SU-DHL-6 (cell line): ENCODE data around the gene DDX10.

ENCODE experiments used
- H2AFZ ChIP-seq: fragments of 200-600 bp; sonication (generic); 2 replicates; pipeline ENCODE4 v1.6.1; 2014; ENCODE audit warnings: low read depth, mild to moderate bottlenecking, moderate library complexity, mixed read lengths, antibody characterized with exemption, low read length; ENCODE audit not compliant: severe bottlenecking
- H3F3A ChIP-seq: fragments of 200-600 bp; shearing (Covaris generic); 2 replicates; pipeline ENCODE4 v1.6.0; 2016; ENCODE audit warnings: antibody characterized with exemption, mild to moderate bottlenecking; ENCODE audit not compliant: insufficient read depth
- H3K27ac ChIP-seq: fragments of 200-600 bp; sonication (generic); 2 replicates; pipeline ENCODE4 v1.5.1; 2016; ENCODE audit warnings: low read depth, mild to moderate bottlenecking, low read length, moderate library complexity, mixed read lengths
- H3K27me3 ChIP-seq: fragments of 200-600 bp; sonication (generic), shearing (Covaris generic); 2 replicates; pipeline ENCODE4 v1.6.0; 2014; ENCODE audit warnings: mild to moderate bottlenecking, low read length
- H3K36me3 ChIP-seq: fragments of 200-600 bp; sonication (generic); 2 replicates; pipeline ENCODE4 v1.6.1; 2014; ENCODE audit warnings: mild to moderate bottlenecking, low read length, mixed read lengths
- H3K4me2 ChIP-seq: fragments of 300-600, 200-600 bp; shearing (Covaris generic), sonication (generic); 2 replicates; pipeline ENCODE4 v1.6.0; 2014; ENCODE audit warnings: low read length, low read depth, mild to moderate bottlenecking; ENCODE audit not compliant: poor library complexity, severe bottlenecking
- H3K4me3 ChIP-seq: fragments of 200-600 bp; sonication (generic); 2 replicates; pipeline ENCODE4 v1.5.1; 2014; ENCODE audit warnings: antibody characterized with exemption, low read length, mild to moderate bottlenecking, mixed read lengths; ENCODE audit not compliant: insufficient read depth, poor library complexity, severe bottlenecking
- H3K79me2 ChIP-seq: fragments of 200-600 bp; sonication (generic); 2 replicates; pipeline ENCODE4 v1.6.1; 2014; ENCODE audit warnings: mild to moderate bottlenecking, low read length, moderate library complexity; ENCODE audit not compliant: insufficient read depth
- H3K9ac ChIP-seq: fragments of 200-600 bp; sonication (generic); 2 replicates; pipeline ENCODE4 v1.7.0; 2014; ENCODE audit warnings: mild to moderate bottlenecking, low read length
- H3K9me2 ChIP-seq: fragments of 200-600 bp; sonication (generic); replicated peaks from 2 replicates; pipeline ENCODE4 v1.6.1; 2014; ENCODE audit warnings: low read length; ENCODE audit not compliant: insufficient read depth
- H3K9me3 ChIP-seq: fragments of 200-600 bp; sonication (generic); 2 replicates; pipeline ENCODE4 v1.6.1; 2014; ENCODE audit warnings: low read length, mixed read lengths; ENCODE audit not compliant: insufficient read depth
- H4K20me1 ChIP-seq: fragments of 200-600 bp; sonication (generic); 2 replicates; pipeline ENCODE4 v1.6.1; 2014; ENCODE audit warnings: low read depth, mild to moderate bottlenecking, antibody characterized with exemption, low read length, moderate library complexity, mixed read lengths
- CTCF ChIP-seq: fragments of 200-600 bp; sonication (generic); IDR thresholded peaks from one replicate; pipeline ENCODE4 v1.5.1; 2017; ENCODE audit warnings: antibody characterized with exemption, mild to moderate bottlenecking, low read length, moderate library complexity; ENCODE audit not compliant: insufficient read depth, poor library complexity, severe bottlenecking
- EZH2phosphoT487 ChIP-seq: fragments of 200-600 bp; sonication (generic), shearing (Covaris generic); conservative IDR thresholded peaks from 2 replicates; pipeline ENCODE4 v1.6.1; 2018; ENCODE audit warnings: mild to moderate bottlenecking, antibody characterized with exemption, low read length, moderate library complexity, mixed read lengths

Gene DDX10

GRCh38 chr11:108805030-108805429 lies 140.2 kb downstream of the DDX10 start:
- no peak overlapping the region for H2AFZ ChIP-seq
- no peak overlapping the region for H3K4me2 ChIP-seq
- H3K27me3 ChIP-seq: no peaks in the 10 kb centered on the region
- no peaks in the 10 kb centered on the region for H3K36me3 ChIP-seq
- H3K9me2 ChIP-seq: no peaks in the 10 kb centered on the region
- H3K4me3 ChIP-seq: no peak overlapping the region
- no peak overlapping the region for H3K27ac ChIP-seq
- peaks cover 31% of the 10 kb centered on the region; the same call in 1 of the 2 replicates for H3K79me2 ChIP-seq
- H3F3A ChIP-seq: no peaks in the 10 kb centered on the region
- H3K9ac ChIP-seq: no peak overlapping the region
- H4K20me1 ChIP-seq: no peaks in the 10 kb centered on the region
- TF ChIP-seq CTCF (no peak), EZH2phosphoT487 (no peak)
- H3K9me3 ChIP-seq: no peaks in the 10 kb centered on the region

- no peaks in the 10 kb centered on the region for H4K20me1 ChIP-seq
- H3K79me2 ChIP-seq: peaks cover 21% of the 10 kb centered on the region
- no peak overlapping the region for H2AFZ ChIP-seq
Measured at GRCh38 chr11:108807262-108807661, 142.4 kb downstream of the DDX10 start.

GRCh38 chr11:108813086-108813485 lies 148.2 kb downstream of the DDX10 start:
- no peak overlapping the region for H3K4me3 ChIP-seq
- H4K20me1 ChIP-seq: no peaks in the 10 kb centered on the region
- no peak overlapping the region for H3K9ac ChIP-seq
- no peaks in the 10 kb centered on the region for H3K9me2 ChIP-seq
- TF ChIP-seq CTCF (no peak), EZH2phosphoT487 (no peak)
- H3K27me3 ChIP-seq: no peaks in the 10 kb centered on the region
- no peaks in the 10 kb centered on the region for H3F3A ChIP-seq
- H2AFZ ChIP-seq: no peak overlapping the region
- H3K9me3 ChIP-seq: no peaks in the 10 kb centered on the region
- H3K4me2 ChIP-seq: no peak overlapping the region
- H3K79me2 ChIP-seq: peaks cover 4% of the 10 kb centered on the region
- no peaks in the 10 kb centered on the region for H3K36me3 ChIP-seq
- H3K27ac ChIP-seq: no peak overlapping the region

More at GRCh38 chr11:108807262-108807661, 142.4 kb downstream of the DDX10 start:
- TF ChIP-seq CTCF (no peak), EZH2phosphoT487 (no peak)
- Histone ChIP-seq H3K4me2 (no peak overlapping the region), H3K27ac (no peak overlapping the region), H3K9me3 (no peaks in the 10 kb centered on the region), H3K4me3 (no peak overlapping the region), H3K9ac (no peak overlapping the region), H3K36me3 (no peaks in the 10 kb centered on the region), H3K9me2 (no peaks in the 10 kb centered on the region), H3K27me3 (no peaks in the 10 kb centered on the region), H3F3A (no peaks in the 10 kb centered on the region)

- Histone ChIP-seq H3K4me3 (no peak overlapping the region), H3K79me2 (peaks cover 5% of the 10 kb centered on the region; the same call in 1 of the 2 replicates), H3K36me3 (no peaks in the 10 kb centered on the region), H3K27me3 (no peaks in the 10 kb centered on the region), H3K9ac (no peak overlapping the region), H3K4me2 (no peak overlapping the region), H3K9me3 (no peaks in the 10 kb centered on the region), H4K20me1 (no peaks in the 10 kb centered on the region), H3F3A (no peaks in the 10 kb centered on the region), H3K9me2 (no peaks in the 10 kb centered on the region), H3K27ac (no peak overlapping the region), H2AFZ (no peak overlapping the region)
- TF ChIP-seq EZH2phosphoT487 (no peak), CTCF (no peak)
Measured at GRCh38 chr11:108817976-108818375, 153.1 kb downstream of the DDX10 start.
